HG02970 (cell line): ENCODE data around the gene SLC7A14.

Experiments
- ATAC-seq: cut with Tn5 transposase; IDR thresholded peaks from one replicate; pipeline ENCODE4 v1.9.1; 2021; ENCODE audit warnings: mild to moderate bottlenecking, moderate library complexity, moderate number of reproducible peaks; ENCODE audit not compliant: unreplicated experiment, low FRiP score

Gene SLC7A14

GRCh38 chr3:170500995-170501394 is 84.9 kb downstream of the SLC7A14 start:
- no peak for ATAC-seq

DNA sequence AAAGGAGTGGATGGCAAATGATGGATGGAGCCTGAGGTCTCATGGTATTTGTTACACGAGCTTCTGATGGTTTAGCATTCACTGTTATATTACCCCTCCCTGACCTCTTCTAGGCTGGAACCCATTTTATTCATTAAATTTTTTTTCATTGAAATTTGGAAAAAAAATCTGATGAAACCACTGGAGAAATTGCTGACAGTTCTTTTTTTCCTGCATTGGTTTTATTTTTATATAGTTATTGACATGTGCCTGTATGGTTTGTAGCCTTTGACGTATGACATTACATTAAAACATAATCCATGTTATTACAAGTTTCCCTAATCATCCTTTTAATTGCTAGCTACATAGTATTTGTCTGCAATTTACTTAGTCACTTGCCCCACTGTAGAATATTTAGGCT is 85.4 kb downstream of the SLC7A14 start:
- ATAC-seq = no peak

DNA sequence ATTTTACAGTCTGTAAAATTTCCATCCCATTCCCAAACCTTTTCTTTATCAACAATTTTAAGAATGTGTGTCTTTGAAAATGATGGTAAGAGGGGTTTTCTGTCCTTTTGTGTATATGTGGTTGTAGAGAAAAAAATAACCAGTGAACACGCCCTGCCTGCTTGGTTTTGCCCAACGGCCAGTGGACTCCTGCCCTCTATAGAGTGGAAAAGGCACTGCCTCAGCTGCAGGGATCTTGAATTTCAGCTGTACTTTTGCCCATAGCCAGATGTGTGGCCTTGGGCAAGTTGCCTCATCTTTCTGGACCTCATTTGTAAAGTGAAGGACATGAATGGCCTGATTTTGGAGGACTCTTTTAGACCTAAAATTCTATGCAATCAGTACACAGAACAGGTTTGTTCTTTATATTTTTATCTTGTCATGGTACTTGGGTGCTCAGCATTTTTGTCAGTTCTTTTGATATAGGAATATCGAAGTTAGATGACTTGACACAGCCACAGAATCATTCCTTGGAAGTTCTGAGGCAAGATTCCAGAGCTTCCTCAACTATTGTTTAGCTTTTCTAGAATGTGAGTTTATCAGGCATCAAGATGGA is 86.2 kb downstream of the SLC7A14 start:
- no peak for ATAC-seq

- ATAC-seq = no peak
Observed at GRCh38 chr3:170497207-170498095, 88.4 kb downstream of the SLC7A14 start.

DNA sequence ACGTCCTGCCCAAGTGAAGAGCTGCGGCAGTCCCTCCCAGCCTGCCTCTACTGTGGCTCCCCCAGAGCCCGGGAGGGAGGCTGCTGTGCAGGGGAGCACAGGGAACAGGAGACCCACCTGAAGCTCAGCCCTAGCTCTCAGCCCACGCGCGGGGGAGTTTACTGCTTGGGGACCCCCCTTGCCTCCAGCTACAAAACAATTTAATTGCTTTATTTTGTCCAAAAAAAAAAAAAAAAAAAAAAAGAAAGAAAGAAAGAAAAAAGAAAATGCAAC is 89.1 kb downstream of the SLC7A14 start:
- no peak for ATAC-seq

- no peak for ATAC-seq
Observed at GRCh38 chr3:170496026-170496867, 89.6 kb downstream of the SLC7A14 start.

- ATAC-seq = no peak
Observed at GRCh38 chr3:170494766-170495165, 91.1 kb downstream of the SLC7A14 start.

- no peak for ATAC-seq
Observed at GRCh38 chr3:170493712-170494182, 92.1 kb downstream of the SLC7A14 start.

- ATAC-seq = no peak
Observed at GRCh38 chr3:170491901-170492300, 94.0 kb downstream of the SLC7A14 start.

GRCh38 chr3:170490828-170491560 is 94.9 kb downstream of the SLC7A14 start:
- no peak for ATAC-seq

GRCh38 chr3:170488802-170489201 is 97.1 kb downstream of the SLC7A14 start:
- no peak for ATAC-seq

- no peak for ATAC-seq
Observed at GRCh38 chr3:170487031-170487430, 98.8 kb downstream of the SLC7A14 start.

DNA sequence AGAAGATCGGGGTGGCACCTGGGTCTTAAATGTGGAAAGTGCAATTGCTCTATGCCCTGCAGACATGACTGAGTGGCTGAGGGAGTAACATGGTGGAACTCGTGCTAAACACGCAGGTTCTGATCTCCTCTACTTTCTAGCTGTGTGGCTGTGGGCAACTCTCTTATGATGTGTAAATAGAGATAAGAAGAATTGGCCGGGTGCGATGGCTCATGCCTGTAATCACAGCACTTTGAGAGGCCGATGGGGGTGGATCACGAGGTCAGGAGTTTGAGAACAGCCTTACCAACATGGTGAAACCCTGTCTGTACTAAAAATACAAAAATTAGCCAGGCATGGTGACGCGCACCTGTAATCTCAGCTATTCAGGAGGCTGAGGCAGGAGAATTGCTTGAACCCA is 99.5 kb downstream of the SLC7A14 start:
- no peak for ATAC-seq

DNA sequence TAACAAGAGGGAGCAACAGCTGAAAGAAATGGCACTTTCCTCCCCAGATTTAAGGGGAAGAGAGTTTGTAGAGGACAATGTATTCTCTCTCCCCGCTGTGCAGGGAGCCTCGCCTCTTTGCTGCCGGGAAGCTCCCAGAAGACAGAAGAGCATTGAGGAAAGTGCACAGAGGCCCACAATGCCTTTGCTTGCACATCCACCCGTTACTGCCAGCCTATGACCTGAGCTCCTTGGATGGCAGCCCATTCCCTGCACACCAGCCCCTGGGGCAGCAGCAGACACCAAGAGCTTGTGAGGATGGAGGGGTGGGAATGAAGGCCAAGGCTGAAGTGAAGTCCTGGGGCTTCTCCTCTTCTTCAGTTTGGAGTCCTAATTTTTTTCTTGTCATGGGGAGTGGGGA is 100.2 kb downstream of the SLC7A14 start:
- ATAC-seq = no peak

DNA sequence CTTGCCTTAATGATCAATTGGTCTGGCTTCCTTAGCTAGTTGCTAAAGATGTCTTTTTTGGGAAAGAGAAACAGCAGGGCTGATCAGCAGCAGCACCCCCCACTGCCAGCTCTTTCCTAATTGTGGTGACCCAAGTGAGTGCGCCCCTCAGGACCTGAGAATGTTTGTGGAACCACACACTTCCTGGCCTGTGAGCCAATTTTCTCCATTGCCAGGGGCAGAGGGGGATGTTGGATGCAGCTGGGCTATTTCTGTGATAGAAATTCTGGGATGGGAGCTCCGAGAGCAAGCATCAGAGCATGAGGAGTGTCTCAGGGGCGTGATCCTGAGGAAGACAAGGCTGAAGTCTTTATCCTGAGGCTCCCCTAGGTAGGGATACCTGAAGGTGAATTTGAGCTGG is 100.6 kb downstream of the SLC7A14 start:
- no peak for ATAC-seq

- no peak for ATAC-seq
Observed at GRCh38 chr3:170484869-170485268, 101.0 kb downstream of the SLC7A14 start.

DNA sequence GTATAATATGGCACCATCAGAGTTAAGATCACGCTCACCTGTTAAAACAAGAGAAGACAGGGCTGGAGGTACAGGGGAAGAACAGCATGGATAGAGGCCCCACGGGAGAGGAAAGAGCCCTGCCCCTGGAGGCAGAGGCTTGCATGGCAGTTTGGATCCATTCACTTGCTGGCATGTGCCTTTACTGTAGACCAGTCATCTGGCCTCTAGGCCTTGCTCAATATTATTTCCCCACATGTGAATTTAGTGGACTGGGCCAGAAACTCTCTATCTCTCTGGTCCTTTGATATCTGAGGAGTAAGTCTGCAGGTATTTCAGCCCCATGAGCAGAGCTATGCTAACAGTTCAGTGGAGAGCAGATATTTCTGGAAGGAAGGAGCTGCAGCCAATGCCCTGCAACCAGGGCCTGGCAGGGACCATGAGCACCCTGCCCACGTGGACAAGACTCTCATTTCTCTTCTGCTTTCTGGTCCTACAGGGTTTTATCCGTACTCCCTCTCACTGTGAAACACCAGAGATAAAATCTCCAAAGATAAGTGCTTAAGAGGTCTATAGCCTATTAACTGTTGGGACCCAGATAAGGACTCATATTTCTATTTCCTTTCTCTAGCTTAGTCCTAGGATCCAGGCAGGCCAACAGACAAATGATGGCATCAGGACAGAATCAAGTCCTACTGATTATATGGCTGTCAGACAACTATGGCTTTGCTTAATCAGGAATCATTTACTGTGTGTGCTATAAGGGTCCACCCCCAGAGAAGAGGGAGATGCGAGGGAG is 102.2 kb downstream of the SLC7A14 start:
- ATAC-seq = no peak

- no peak for ATAC-seq
Observed at GRCh38 chr3:170482199-170482598, 103.7 kb downstream of the SLC7A14 start.

GRCh38 chr3:170480111-170480510 is 105.8 kb downstream of the SLC7A14 start:
- no peak for ATAC-seq

GRCh38 chr3:170477395-170477794 is 108.5 kb downstream of the SLC7A14 start:
- ATAC-seq = no peak
